DLD1 (cell line): Measurements from ENCODE around the gene UBR2.

Experiments used
- in situ Hi-C: cut with HindIII; loops from 2 replicates; pipeline ENCODE4 v1.10.0; 2017; ENCODE audit warnings: low sequenced_read_pairs

The UBR2 gene

DNA sequence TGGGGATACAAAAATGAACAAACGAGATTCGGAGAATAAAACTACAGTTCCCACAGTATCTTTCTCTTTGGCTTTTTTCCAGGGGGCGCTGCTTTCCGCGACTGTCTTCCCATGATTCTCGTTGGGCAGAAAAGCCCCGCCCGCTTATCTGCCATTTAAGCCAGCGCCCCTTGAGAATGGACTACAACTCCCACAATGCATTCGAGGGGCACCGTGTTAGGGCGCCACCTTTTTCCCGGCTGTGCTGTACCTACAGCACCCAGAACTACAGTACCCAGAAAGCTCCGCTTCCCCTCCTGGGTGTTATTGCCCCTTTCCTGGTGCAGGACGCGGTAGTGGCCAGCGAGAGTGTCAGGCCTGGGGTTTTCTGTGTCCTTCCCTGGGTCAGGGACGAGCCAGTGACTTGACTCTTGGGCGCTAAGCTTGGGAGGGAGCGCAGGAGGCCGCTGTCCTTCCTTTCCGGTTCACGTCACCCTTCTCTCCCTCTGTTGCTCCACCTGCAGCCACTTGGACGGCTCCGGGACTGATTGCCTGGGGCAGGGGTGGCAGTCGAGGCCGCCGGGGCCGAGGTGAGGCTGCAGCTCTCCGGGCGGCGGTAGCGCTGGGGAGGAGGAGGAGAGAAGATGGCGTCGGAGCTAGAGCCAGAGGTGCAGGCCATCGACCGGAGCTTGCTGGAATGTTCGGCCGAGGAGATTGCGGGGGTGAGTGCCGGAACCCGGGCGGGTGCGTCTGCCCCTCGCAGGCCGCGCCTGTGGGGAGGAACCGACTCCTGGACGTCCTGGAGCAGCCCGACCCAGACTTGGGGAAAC is at the start of gene UBR2:
Gene UBR2, plus strand, starts transcription at position 333 of the 809 bp plus-strand sequence. Its CDS starts 291 bp downstream, at position 624.
- in situ Hi-C loops, result loop anchor here (25.0 kb wide), 1 partner anchor 252 kb away; no protein-coding TSS in a partner anchor

DNA sequence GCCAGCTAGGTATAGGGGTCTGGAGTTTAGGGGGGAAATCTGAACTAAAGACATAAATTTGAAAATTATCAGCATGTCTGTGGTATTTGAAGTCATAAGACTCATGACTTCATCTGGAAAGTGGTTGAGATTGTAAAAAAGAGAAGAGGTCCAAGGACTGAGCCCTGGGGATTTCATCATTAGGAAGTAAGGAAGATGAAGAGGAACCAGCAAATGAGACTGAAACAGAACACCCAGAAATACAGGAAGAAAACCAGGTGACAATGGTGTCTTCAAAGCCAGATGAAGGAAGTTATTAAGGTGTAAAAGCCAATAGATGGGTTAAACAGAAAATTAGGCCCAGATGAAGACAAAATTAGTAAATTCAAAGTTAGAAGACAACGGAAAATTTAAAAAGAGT is 49.1 kb upstream of the UBR2 start:
- in situ Hi-C loops, result no loop called here

DNA sequence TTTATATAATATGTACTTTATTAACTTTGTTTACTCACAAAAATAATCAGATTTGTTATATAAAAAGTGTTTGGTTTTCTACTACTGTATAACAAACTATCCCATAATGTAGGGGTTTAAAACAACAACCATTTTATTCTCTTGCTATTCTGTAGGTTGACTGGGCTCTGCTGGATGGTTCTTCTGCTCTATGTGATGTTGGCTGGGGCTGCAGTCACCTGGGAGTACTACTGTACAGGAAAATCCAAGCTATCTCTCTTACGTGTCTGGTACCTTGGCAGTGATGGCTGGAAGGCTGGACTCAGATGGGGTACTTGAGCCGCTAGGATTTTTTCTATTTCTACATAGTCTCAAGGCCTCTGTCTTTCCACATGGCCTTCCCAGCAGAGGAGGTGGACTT is 44.0 kb upstream of the UBR2 start:
- in situ Hi-C loops, result no loop called here

DNA sequence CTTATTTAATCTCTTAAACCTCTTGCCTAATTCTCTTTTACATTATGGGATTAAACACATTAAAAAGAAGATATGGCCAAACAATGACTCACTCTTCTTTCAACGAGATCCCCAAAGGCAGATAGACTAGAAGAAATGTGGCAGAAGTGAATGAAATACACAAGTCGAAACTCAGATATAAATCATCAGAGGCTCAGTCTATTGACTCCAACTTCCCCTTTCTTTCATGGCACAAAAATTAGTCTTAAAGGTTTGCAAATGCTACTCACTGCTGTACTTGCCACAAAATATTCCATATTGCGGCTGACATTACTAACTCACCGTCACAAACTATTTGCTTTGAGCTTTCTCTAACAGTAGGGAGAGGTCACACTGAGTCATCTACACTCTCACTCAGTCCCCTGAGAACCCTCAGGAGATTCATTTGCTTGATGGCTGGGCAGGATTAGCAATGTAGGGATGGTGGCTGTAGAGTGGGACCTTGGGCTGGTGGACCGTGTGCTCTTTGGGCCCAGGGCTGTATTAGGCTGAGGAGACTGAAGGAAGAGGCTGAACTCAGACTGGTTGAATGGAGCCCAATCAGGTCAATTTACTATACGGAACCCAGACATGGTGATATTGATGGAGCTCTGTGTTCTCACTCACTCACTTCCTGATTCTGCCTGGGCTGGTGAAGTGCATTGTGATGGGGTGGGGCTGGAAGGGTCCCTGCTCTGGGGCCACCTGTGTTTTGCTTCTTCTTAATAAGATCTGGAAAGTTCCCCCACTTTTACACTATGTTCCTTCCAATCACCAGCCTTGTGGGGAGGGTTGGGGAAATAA is 42.8 kb upstream of the UBR2 start:
- in situ Hi-C loops, result no loop called here

DNA sequence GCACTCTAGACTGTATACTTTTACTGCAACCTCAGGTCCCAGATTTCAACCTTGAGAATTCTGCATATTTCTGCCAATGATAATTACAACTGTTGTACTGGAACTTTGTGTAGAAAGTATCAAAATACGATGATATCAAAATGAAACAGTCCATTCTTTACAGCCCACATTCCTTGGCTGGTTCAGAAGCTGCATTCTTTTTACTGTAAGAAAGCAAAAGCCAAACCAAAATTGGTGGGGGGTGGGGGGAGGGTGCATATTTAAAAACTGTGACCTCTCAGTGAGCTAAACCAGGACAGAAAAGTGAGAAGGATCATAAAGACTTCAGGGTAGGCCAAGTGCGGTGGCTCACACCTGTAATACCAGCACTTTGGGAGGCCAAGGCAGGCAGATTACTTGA is 41.8 kb upstream of the UBR2 start:
- in situ Hi-C loops, result no loop called here

DNA sequence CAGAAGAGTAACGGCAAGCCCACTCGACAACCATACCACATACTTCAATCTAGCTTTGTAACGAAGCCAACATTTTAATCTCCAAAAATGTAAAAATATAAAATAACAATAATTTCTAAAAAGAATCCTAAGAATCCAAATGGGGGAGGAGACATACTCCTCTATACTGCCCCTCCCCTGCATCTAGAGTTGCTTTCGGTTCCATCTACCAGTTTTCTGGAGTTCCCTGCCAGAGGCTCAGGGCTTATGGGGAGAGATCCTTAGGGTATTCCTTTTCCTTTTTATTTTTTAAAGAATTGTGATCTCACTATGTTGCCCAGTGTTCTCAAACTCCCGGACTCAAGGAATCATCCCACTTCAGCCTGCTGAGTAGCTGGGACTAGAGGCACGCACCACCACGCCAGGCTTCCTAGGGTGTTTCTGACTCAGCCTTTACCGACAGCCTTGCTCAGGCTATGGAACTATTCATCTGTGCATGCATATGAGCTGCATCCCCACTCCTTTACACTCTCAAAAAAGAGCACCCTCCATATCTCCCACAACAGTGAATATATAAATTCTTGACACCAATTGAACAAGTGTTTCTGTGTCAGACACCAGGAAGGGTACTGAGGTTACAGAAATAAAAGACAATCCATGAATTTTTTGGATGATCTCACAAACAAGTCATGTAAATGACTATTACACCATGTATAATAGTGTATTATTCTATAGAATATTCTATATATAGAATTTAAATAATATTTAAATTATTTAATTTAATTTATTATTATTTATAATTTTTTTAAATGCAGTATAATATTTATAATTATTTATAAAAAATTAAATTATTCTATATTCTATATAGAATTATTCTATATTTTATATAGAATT is 40.7 kb upstream of the UBR2 start:
- in situ Hi-C loops, result no loop called here

DNA sequence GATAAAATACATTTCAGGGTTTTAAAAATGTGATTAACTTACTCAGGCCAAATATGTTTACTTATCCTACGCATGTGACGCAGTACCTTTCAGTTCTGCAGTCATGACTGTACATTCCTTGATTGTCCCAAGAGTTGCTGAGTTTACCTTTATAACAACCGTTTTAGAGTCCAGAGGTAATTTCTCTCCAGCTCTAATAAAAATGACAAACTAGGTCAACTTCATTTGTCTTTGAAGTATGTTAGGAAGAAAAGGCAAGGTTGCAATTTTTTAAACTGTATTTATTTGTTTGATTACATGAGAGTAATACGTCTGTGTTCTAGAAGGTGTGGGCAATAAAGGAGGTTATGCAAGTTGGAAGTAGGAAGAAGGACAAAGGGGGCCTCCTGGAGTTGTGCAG is 38.6 kb upstream of the UBR2 start:
- in situ Hi-C loops, result no loop called here

DNA sequence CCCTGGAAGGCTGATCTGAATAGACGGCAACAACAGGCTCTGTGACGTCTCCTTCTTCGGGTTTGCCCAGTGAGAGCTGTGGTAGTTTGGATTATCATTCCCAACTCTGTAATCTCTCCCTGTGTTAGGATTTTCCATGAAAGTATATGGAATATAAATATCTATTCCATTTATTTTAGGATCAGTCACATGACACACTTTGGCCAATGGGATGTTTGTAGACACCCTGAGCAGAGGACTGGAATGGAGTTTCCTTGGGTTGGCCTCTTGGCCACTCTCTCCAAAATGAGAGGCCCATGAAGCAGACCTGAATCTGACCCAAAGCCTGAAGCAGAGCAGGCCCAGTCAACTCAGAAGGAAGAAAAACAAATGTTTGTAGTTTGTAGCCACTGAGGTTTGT is 37.2 kb upstream of the UBR2 start:
- in situ Hi-C loops, result no loop called here

DNA sequence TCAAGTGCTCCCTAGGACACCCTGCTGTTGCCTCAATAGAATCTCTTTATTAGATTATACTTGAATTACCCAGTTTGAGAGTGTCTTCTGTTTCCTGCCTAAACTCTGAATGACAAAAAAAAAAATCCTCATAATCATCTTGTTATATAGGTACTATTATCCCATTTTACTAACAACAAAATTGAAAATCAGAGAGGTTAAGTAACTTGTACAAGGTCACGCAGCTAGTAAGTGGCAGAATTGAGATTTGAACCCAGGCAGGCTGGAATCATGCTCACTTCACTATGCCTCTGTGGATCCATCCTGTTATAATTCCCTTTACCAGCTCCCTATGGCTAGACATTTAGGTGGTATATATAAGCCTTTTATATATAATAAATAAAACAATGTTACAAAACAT is 36.6 kb upstream of the UBR2 start:
- in situ Hi-C loops, result no loop called here

DNA sequence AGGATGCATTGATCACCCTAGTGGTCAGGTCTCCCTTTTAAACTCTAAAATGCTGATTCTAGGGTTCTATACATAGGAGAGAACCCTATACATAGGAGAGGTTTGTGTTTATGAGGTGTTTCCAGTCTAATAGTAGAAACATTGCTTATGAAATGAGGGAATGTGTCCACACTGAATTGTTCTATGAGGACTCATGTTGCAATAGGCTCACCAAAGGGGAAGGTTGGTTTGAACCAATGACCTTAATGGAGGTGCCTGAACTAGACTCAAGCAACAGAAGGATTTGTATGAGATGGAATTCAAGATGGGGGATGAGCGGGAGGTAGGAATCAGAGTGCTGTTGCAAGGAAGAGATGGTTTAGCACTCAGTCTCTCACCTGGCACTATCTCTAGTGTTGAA is 33.5 kb upstream of the UBR2 start:
- in situ Hi-C loops, result no loop called here

DNA sequence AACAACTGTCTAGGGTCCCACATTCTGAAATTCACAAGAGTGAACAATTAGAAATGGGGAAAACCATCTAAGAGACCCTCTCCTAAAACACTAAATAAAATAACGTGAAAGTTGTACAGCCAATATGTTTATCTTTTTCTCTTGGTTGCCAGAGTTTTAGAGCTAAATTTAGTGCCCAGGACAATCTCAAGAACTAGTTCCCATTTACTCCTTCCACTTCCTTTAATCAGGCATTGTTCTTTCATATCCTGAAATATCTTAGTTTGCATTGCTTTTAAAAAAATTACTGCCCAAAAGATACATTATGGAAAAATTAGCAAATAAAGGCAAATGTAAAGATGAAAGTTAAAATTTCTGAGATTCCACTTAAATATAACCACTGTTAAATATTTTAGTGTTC is 33.1 kb upstream of the UBR2 start:
- in situ Hi-C loops, result no loop called here

DNA sequence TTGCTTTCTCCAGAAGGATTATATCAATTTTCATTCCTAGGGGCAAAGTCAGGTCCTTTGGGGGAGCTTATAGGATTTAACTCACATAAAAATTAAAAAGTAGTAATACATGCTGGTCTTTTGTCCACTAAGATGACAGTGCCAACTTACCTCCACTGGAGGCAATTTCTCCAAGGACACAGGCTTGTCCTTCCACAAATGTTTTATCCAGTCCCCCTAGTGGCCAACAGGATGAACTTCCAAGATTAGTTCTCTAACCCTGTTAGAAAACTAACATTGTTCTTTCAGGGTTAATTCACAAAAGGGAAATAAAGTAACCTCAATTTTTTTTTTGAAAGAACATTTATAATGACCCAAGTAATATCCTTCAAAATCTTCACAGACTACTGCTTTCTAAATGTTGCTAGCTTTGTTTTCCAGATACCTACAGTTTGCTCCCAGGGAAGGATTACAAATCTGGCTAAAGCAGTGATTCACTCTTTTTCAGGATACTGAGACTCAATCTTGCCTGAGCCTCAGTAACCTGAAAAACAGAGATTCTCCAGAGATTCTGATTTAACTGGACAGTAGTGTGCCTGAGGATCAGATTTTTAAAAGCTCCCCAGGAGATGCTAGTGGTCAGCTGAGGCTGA is 31.7 kb upstream of the UBR2 start:
- in situ Hi-C loops, result no loop called here

DNA sequence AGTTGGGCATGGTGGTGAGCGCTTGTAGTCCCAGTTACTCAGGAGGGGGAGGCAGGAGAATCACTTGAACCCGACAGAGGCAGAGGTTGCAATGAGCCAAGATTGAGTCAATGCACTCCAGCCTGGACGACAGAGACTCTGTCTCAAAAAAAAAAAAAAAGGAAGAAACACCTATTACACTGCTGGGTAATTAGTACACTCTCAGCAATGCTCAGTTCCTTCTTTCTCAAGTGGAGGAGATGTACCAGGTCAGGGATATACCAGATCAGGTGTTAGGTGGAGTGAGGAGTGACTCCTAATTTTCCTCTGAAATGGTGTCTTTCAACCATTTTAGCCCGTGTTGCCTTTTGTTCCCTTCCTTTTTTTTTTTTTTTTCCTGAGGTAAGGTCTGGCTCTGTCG is 30.0 kb upstream of the UBR2 start:
- in situ Hi-C loops, result no loop called here

DNA sequence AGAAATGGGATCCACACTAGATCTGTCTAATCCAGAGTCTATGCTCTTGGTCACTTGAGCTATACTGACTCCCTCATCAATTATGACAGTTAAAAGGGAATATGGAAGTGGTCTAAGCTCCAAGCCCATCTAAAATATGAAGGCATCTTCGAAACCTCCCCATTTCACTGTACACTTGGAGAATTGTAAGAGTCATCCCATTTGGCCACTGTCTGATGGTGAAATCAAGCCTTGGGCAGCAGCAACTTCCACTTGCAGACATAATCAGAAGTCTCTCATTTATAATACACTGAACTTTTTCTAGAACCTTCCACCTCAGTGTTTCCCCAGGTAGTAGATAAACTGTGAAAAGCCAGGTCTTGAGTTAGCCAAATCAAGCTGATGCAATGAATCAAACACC is 26.3 kb upstream of the UBR2 start:
- in situ Hi-C loops, result no loop called here

DNA sequence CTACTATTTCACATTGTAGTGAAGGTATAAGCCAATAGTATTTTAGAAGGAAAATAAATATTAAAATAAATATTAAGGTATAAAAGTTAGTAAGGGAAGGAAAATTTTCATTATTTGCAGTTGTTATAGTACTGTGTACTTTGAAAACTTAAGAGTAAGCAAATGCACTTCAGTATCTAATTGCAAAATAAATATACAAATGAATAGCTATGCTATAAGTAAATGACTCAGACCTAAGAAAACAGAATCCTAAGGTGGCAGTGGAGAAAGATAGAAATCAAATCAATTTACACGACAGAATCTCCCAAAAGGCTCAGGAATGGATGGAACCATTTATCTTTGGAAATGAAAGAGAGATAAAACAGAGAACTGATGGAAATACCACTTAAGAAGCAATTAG is 24.7 kb upstream of the UBR2 start:
- in situ Hi-C loops, result no loop called here

DNA sequence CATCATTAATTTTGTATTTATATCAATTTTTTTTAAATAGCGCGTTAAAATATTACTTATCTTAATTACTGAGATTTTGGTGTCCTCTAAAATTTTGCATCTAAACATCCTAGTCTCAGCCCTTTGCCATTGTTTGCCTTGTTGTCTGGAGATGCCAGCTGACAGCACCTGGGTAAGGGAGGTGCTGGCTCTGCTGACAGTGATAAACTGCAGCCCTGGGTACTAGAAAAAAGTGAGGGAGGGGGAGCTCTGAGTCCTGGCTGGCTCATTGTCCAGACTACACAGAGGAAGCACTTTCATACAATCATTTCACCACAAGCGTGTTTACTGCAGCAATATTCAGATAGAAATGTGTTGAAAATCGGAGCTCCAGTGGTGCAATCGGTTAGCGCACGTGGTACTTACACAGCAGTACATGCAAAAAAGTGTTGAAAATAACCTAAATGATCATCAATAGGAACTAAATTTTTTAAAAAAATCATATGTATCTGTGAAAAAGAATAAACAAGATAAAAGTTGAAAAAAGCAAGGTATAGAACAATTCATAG is 18.5 kb upstream of the UBR2 start:
- in situ Hi-C loops, result no loop called here

DNA sequence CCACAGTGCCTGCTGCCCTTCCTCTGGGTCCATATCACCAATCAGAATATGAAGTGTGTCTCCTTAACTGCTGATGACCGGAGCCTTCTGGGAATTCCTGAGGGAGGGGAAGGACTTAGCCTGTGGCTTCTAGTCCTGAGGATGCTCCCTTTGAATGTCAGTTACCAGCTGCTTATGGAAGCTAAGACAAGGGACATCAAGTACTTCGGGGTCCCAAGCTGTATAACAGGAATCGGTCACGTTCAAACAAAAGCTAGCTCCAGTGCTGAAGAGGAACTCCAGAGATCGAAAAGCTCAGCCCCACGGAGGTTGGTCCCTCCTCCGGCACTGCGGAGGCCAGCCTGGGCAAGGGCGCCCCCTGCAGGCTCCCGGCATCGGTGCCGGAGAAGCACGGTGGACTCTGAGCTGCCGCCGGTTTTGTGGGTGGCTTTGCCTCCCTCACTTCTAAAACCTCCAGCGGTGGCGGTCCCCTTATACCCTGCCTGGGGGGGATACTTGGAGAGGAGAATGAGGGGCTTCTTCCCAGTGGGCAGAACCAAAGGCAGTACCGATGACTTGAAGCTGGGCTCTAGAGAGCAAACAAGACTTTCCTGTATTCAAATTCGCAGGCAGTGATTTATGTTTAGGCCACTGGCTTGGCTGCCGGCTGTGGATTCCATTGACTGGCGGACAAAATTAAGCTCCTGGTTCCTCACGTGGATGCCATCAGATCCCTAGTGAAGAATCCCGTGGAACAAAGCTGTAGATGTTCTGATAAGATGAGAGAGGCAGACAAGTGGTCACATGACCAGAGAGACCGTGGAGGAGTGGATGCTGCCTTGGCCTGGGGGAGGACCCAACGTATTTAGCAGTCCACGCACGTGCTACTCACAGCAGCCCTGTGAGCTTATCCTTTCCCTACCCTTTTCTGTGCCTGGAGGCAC is 16.2 kb upstream of the UBR2 start:
- in situ Hi-C loops, result no loop called here

DNA sequence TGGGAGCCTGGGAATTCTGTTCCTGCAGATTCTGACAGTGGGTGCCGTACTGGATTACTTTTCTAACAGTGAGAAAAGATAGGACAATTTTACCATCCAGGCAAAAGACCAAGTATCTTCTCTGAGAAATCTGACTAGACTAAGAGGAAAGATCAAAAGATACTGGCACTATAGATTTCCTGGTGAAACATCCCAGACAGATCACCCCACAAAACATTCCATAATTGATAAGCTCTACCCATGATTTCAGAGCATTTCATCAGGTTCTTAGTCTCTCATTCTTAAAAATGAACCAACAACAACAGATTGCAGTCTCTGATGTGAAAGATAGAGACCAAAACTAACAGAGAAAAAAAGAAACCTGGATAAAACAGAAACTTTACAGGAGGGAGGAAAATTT is 13.6 kb upstream of the UBR2 start:
- in situ Hi-C loops, result loop anchor here (25.0 kb wide), 1 partner anchor 238 kb away; no protein-coding TSS in a partner anchor

DNA sequence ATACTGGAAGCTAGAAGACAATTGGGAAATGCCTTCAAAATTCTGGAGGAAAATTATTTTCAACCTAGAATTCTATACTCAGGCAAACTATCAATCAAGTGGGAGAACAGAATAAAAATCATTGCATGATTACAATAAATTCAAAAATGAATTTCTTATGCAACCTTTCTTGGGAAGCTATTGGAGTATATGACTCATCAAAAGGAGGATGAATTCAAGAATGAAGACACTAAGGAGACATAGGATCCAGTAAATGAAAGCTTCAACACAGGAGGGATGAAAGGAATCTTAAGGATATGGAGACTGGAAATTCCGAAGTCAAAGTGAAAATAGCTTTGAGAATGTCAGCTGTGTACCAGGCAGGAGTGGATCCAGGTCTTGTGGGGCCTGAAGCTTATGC is 12.6 kb upstream of the UBR2 start:
- in situ Hi-C loops, result loop anchor here (25.0 kb wide), 1 partner anchor 239 kb away; no protein-coding TSS in a partner anchor
